ENCODE data around the gene ELOVL6.

- TF ChIP-seq CTCF (IDR thresholded peaks at IDR 0.05) (no peak), POLR2A (IDR thresholded peaks at IDR 0.05) (no peak), POLR2AphosphoS5 (IDR thresholded peaks at IDR 0.05) (no peak), EP300 (IDR thresholded peaks at IDR 0.05) (no peak)
Measured at GRCh38 chr4:110055158-110055768, 143.2 kb downstream of the ELOVL6 start.
